Measurements from ENCODE around the gene TUBB3. TPM values are rescaled to one million over a fixed set of nuclear protein-coding genes. Genes with fewer than 3 reads are reported as not detected.

The TUBB3 gene
- total and polyA plus RNA-seq, 9 of the 15 experiments (the other 6 are each of a cell fraction or from before 2014, with no cell fraction given), result 0.18 to 12.5 (median 5.0) TPM

GRCh38 chr16:89936508-89936907, 13.4 kb downstream of the TUBB3 start (continued):
- TF ChIP-seq SRSF1 (IDR thresholded peaks at IDR 0.05; ENCODE audit: low read depth, low read length) (no peak), ZNF174 (CRISPR knock-in tag; IDR thresholded peaks at IDR 0.05) (no peak), ZNF644 (tag; IDR thresholded peaks at IDR 0.05; ENCODE audit: low read depth) (no peak), SMC3 (conservative IDR thresholded peaks at IDR 0.05; ENCODE audit: insufficient read depth, low read depth, low read length) (no peak), RCOR1 (IDR thresholded peaks at IDR 0.05; ENCODE audit: borderline replicate concordance in 1 of 2, low read depth in 2 of 2, low read length in 2 of 2) (no peak), RBM25 (IDR thresholded peaks at IDR 0.05; ENCODE audit: low read depth, low read length, severe bottlenecking) (no peak), MEF2D (tag; conservative IDR thresholded peaks at IDR 0.05; ENCODE audit: low read depth) (no peak), ZBTB17 (CRISPR knock-in tag; IDR thresholded peaks at IDR 0.05) (no peak)

GRCh38 chr16:89936981-89937380, 13.8 kb downstream of the TUBB3 start:
- DNase-seq (ENCODE audit: extremely low read depth in 1 of 4, low spot score in 3 of 4) (no peak), FAIRE-seq (no peak), ATAC-seq (no peak)
- no peak for TF ChIP-seq L3MBTL2 (IDR thresholded peaks at IDR 0.05)
- TF ChIP-seq CEBPB (tag; IDR thresholded peaks at IDR 0.05), result peak; percentile 73
- no peak for TF ChIP-seq ZNF232 (CRISPR knock-in tag; IDR thresholded peaks at IDR 0.05)
- no peak for TF ChIP-seq SPI1 (IDR thresholded peaks at IDR 0.05; ENCODE audit: borderline replicate concordance, low read depth, low read length)
- intact Hi-C loops (cut with micrococcal nuclease), result no loop called here
- WGBS (ENCODE audit: insufficient coverage, low coverage, missing lambda C conversion rate), result 36% methylated on average over 16 of the region's 20 CpGs
- Histone ChIP-seq H2AFZ (ENCODE audit: low read depth, low read length) (no peak overlapping the region), H3K27me3 (ENCODE audit: control insufficient read depth in 2 of 2, insufficient read depth in 2 of 2, low read length in 2 of 2) (peaks cover 0 to 23% of the 10 kb centered on the region in 2 experiments; a peak in 2 of 5 replicates), H3K27ac (ENCODE audit: extremely low read depth, low read depth, low read length) (no peak overlapping the region), H3K4me1 (replicated peaks in 1 of 2; ENCODE audit: control insufficient read depth in 2 of 2, insufficient read depth in 2 of 2, low read length in 2 of 2) (peaks cover 0 to 17% of the 10 kb centered on the region in 2 experiments; a peak in 2 of 5 replicates), H3K9me3 (replicated peaks; ENCODE audit: control insufficient read depth, insufficient read depth, low read depth, low read length) (no peaks in the 10 kb centered on the region), H4K20me1 (replicated peaks; ENCODE audit: control insufficient read depth, insufficient read depth, low read length) (no peaks in the 10 kb centered on the region; the same call in 1 of the 2 replicates), H3K79me2 (ENCODE audit: control insufficient read depth, insufficient read depth, low read length) (no peaks in the 10 kb centered on the region), H3K36me3 (ENCODE audit: control insufficient read depth, insufficient read depth, low read length) (no peaks in the 10 kb centered on the region), H3K4me2 (ENCODE audit: insufficient read depth, low read length) (no peak overlapping the region), H3K4me3 (no peak overlapping the region), H3K9me1 (ENCODE audit: control insufficient read depth, insufficient read depth, low read length) (no peaks in the 10 kb centered on the region), H3K9ac (ENCODE audit: insufficient read depth in 1 of 2, low read depth in 2 of 2, low read length in 2 of 2) (no peak overlapping the region)
- in situ Hi-C loops (cut with MboI), result no loop called here
- POLR2A ChIA-PET, result no interaction called here
- CTCF ChIA-PET (ENCODE audit: low intra/inter-chr PET ratio), result no interaction called here
- BruUV-seq (replicated peaks), result no TSS peak

Data from K562 (cell line).